Smooth muscle cell (in vitro differentiated cells): ENCODE results near the gene PARP3. TPM values are rescaled to one million over a fixed set of nuclear protein-coding genes. Genes with fewer than 3 reads are reported as not detected.
A peak's percentile ranks its signal among the peaks of the same experiment; 100 is the strongest.

Experiments used
- DNase-seq: peaks from one replicate; lab custom pipeline; 2025; ENCODE audit not compliant: unreplicated experiment; lab: John Stamatoyannopoulos, UW
- H2AFZ ChIP-seq: fragments of 200-600 bp; sonication (generic); 2 replicates; pipeline ENCODE4 v1.6.0; 2016; ENCODE audit warnings: antibody characterized with exemption, low read depth, mild to moderate bottlenecking
- H3F3A ChIP-seq: fragments of 200-600 bp; sonication (generic); 2 replicates; pipeline ENCODE4 v1.6.0; 2017; ENCODE audit warnings: antibody characterized with exemption, low read depth
- H3K27ac ChIP-seq: fragments of 200-600 bp; sonication (generic); 2 replicates; pipeline ENCODE4 v1.5.1; 2016; ENCODE audit warnings: low read depth, mild to moderate bottlenecking
- H3K27me3 ChIP-seq: fragments of 200-600 bp; sonication (generic); 2 replicates; pipeline ENCODE4 v1.6.1; 2016; ENCODE audit warnings: low read depth, mild to moderate bottlenecking
- H3K36me3 ChIP-seq: fragments of 200-600 bp; sonication (generic); 2 replicates; pipeline ENCODE4 v1.5.1; 2016; ENCODE audit warnings: low read depth
- H3K4me1 ChIP-seq: fragments of 200-600 bp; sonication (generic); 2 replicates; pipeline ENCODE4 v1.5.1; 2016; ENCODE audit warnings: low read depth
- H3K4me2 ChIP-seq: fragments of 200-600 bp; sonication (generic); 2 replicates; pipeline ENCODE4 v1.6.0; 2016; ENCODE audit warnings: mild to moderate bottlenecking
- H3K4me3 ChIP-seq: fragments of 200-600 bp; sonication (generic); 2 replicates; pipeline ENCODE4 v1.5.1; 2016; ENCODE audit warnings: mild to moderate bottlenecking
- H3K79me2 ChIP-seq: fragments of 200-600 bp; sonication (generic); 2 replicates; pipeline ENCODE4 v1.6.0; 2016; ENCODE audit warnings: low read depth, mild to moderate bottlenecking
- H3K9ac ChIP-seq: fragments of 200-600 bp; sonication (generic); 2 replicates; pipeline ENCODE4 v1.6.0; 2016; ENCODE audit warnings: low read depth
- H3K9me3 ChIP-seq: fragments of 200-600 bp; sonication (generic); replicated peaks from 2 replicates; pipeline ENCODE4 v1.5.1; 2016; ENCODE audit warnings: low read depth
- H4K20me1 ChIP-seq: fragments of 200-600 bp; sonication (generic); 2 replicates; pipeline ENCODE4 v1.6.0; 2016; ENCODE audit warnings: low read depth
- CTCF ChIP-seq: fragments of 200-600 bp; sonication (generic); IDR thresholded peaks from 2 replicates; pipeline ENCODE4 v1.5.1; 2017; ENCODE audit warnings: borderline replicate concordance, mild to moderate bottlenecking, antibody characterized with exemption; ENCODE audit not compliant: insufficient read depth, poor library complexity, severe bottlenecking
- WGBS: methylation state at CpG from one replicate; pipeline ENCODE4 v1.1.7; 2016; ENCODE audit warnings: low lambda C conversion rate; 5-methylcytosine and 5-hydroxymethylcytosine counted together
- polyA plus RNA-seq: library from polyadenylated mRNA; unstranded; fragments of >200 nt; fragmentation: Nextera tagmentation; extraction: Ambion mirVana; gene quantifications from 2 replicates; pipeline ENCODE4 v1.2.1, GENCODE V29; 2016
- total RNA-seq: library from RNA; depleted of rRNA; stranded (reverse); fragments of >200 nt; gene quantifications from 2 replicates; pipeline ENCODE4 v1.2.3, GENCODE V29; 2014

Gene PARP3
- total and polyA plus RNA-seq, 2 experiments from 2014 or later = 7.2 to 10.5 TPM

- H3K4me3 ChIP-seq = no peak overlapping the region
- no peaks in the 10 kb centered on the region for H3K27me3 ChIP-seq
- no peaks in the 10 kb centered on the region for H4K20me1 ChIP-seq
- H3K9me3 ChIP-seq = no peaks in the 10 kb centered on the region
- H2AFZ ChIP-seq = no peak overlapping the region
- no peaks in the 10 kb centered on the region for H3K4me1 ChIP-seq
- no peak overlapping the region for H3K4me2 ChIP-seq
- no peak for DNase-seq
- H3K79me2 ChIP-seq = peaks cover 24% of the 10 kb centered on the region
- H3K36me3 ChIP-seq = no peaks in the 10 kb centered on the region
- no peak for TF ChIP-seq CTCF
- no peak overlapping the region for H3K9ac ChIP-seq
- no peaks in the 10 kb centered on the region for H3F3A ChIP-seq
- 93% methylated on average over 9 of the region's 9 CpGs for WGBS
- no peak overlapping the region for H3K27ac ChIP-seq
Observed at GRCh38 chr3:51938780-51939425, 3.3 kb upstream of the PARP3 start.

GRCh38 chr3:51940648-51941462 is 1.3 kb upstream of the PARP3 start:
- H3K9ac ChIP-seq = peak overlapping the region; percentile 72
- H2AFZ ChIP-seq = peak overlapping the region; percentile 15
- no peaks in the 10 kb centered on the region for H3K4me1 ChIP-seq
- H3K27ac ChIP-seq = peak overlapping the region; percentile 24
- no peaks in the 10 kb centered on the region for H3F3A ChIP-seq
- H3K9me3 ChIP-seq = no peaks in the 10 kb centered on the region
- 34% methylated on average over 13 of the region's 13 CpGs for WGBS
- TF ChIP-seq CTCF = no peak
- H3K4me3 ChIP-seq = peak overlapping the region; percentile 65
- peaks cover 24% of the 10 kb centered on the region for H3K79me2 ChIP-seq
- no peak for DNase-seq
- no peaks in the 10 kb centered on the region for H3K27me3 ChIP-seq
- peak overlapping the region; percentile 91 for H3K4me2 ChIP-seq
- no peaks in the 10 kb centered on the region for H3K36me3 ChIP-seq
- H4K20me1 ChIP-seq = no peaks in the 10 kb centered on the region

GRCh38 chr3:51941463-51941797 is 733 bp upstream of the PARP3 start:
- H3K27ac ChIP-seq = peak overlapping the region; percentile 24
- H3K79me2 ChIP-seq = peaks cover 24% of the 10 kb centered on the region
- peak overlapping the region; percentile 72 for H3K9ac ChIP-seq
- H3K4me2 ChIP-seq = peak overlapping the region; percentile 91
- H3K27me3 ChIP-seq = no peaks in the 10 kb centered on the region
- no peak for DNase-seq
- WGBS = under 1% methylated on average over 20 of the region's 20 CpGs
- H2AFZ ChIP-seq = peak overlapping the region; percentile 15
- H3K4me1 ChIP-seq = no peaks in the 10 kb centered on the region
- no peak for TF ChIP-seq CTCF
- no peaks in the 10 kb centered on the region for H3K9me3 ChIP-seq
- no peaks in the 10 kb centered on the region for H3K36me3 ChIP-seq
- peak overlapping the region; percentile 65 for H3K4me3 ChIP-seq
- H3F3A ChIP-seq = no peaks in the 10 kb centered on the region
- H4K20me1 ChIP-seq = no peaks in the 10 kb centered on the region
